Measurements from ENCODE around the gene PRLH. TPM values are rescaled to one million over a fixed set of nuclear protein-coding genes. Genes with fewer than 3 reads are reported as not detected.

The PRLH gene
- total RNA-seq, 1 donor from 2014 or later: not detected

DNA sequence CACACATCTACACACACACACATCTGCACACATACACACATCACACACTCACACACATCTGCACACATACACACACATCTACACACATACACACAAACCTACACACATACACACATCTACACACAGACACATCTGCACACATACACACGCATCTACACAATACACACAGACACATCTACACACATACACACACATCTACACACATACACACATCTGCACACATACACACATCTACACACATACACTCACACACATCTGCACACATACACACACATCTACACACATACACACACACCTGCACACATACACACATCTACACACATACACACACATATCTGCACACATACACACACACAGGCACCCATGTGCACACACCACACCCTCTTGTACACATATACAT, 400 bp upstream of the PRLH start:
- DNase-seq (ENCODE audit: low spot score): no peak

GRCh38 chr2:237567276-237568029, 1.1 kb downstream of the PRLH start:
- DNase-seq (ENCODE audit: low spot score): no peak

- no peak for DNase-seq (ENCODE audit: low spot score)
Measured at GRCh38 chr2:237568121-237568660, 1.8 kb downstream of the PRLH start.

DNA sequence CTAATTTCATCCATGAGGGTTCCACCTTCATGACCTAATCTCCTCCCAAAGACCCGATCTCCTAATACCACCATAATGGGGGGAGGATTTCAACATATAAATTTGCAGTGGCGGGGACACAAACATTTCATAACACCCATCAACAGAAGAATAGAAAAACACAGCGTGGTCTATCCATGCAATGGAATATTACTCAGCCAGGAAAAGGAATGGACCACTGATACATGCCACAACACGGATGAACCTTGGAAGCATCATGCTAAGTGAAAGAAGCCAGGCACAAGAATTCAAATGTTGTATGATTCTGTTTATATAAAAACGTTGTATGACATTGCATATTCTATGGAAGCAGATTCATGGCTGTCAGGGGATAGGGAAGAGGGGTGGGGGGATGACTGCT, 2.7 kb downstream of the PRLH start:
- DNase-seq (ENCODE audit: low spot score): no peak

- DNase-seq (ENCODE audit: low spot score): no peak
Measured at GRCh38 chr2:237569896-237570295, 3.5 kb downstream of the PRLH start.

DNA sequence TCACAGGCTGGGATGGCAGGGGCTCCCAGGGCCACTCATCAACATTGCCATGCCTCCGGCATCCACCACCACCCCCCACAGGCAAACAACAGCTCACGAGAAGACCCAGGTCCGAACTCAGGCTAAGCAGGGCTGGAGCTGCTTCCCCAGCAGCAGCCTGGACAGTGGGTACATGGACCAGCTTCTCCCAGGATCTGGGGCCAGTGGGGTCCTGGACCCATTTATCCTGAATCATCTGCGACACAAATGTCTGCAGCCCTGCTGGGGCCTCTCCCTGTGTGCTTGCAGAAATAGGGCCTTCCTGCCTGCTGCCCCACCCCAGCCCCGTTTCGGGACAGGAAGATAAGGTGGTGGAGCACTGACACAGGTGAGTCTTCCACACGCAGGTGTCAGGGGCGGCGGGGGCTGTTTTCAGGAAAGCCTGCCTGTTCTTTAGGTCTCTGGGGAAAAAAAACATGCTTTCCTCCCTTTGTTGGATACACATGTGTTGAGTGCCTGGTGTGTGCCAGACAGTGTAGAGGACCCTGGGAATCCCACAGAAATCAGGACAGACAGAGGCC, 4.5 kb downstream of the PRLH start:
- no peak for DNase-seq (ENCODE audit: low spot score)

GRCh38 chr2:237571551-237571950, 5.2 kb downstream of the PRLH start:
- DNase-seq (ENCODE audit: low spot score): no peak

DNA sequence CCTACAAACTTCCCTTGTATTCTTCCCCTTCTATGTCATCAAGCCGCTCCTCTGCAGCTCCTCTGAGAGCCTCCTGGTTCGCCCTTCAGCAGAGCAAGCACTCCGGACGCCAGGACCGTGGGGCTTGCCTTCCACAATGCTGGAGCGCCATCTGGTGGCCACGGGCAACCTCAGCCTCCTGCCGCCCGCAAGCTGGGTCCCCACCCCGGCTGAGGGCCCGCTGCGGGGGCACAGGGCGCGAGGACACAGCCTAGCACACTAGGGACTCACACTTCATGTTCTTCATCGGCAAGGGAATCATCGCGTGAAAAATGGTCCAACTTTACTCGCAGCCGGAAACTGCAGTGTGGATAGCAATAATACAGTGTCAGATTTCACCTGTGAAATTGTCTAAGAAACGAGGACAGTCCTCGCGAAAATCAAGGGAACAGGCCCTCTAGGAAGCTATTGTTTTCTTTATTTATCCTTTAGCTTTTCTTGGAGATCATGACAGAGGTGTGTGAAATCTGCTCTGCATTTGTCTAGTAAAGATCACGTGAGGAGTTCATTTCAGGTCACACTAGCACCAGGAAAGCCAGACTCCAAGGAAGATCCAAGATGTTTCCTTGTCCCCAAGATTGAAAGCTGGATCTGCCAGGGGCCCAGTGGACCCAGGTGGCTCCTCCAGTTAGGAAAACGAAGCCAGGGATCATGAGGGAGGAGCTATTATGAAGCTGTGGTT, 5.8 kb downstream of the PRLH start:
- DNase-seq (ENCODE audit: low spot score): peak; percentile 90

GRCh38 chr2:237572742-237573101, 6.3 kb downstream of the PRLH start:
- DNase-seq (ENCODE audit: low spot score): no peak

- no peak for DNase-seq (ENCODE audit: low spot score)
Measured at GRCh38 chr2:237573721-237574415, 7.5 kb downstream of the PRLH start.

- no peak for DNase-seq (ENCODE audit: low spot score)
Measured at GRCh38 chr2:237574467-237574866, 8.1 kb downstream of the PRLH start.

- DNase-seq (ENCODE audit: low spot score): peak; percentile 79
Measured at GRCh38 chr2:237574894-237575868, 8.8 kb downstream of the PRLH start.

DNA sequence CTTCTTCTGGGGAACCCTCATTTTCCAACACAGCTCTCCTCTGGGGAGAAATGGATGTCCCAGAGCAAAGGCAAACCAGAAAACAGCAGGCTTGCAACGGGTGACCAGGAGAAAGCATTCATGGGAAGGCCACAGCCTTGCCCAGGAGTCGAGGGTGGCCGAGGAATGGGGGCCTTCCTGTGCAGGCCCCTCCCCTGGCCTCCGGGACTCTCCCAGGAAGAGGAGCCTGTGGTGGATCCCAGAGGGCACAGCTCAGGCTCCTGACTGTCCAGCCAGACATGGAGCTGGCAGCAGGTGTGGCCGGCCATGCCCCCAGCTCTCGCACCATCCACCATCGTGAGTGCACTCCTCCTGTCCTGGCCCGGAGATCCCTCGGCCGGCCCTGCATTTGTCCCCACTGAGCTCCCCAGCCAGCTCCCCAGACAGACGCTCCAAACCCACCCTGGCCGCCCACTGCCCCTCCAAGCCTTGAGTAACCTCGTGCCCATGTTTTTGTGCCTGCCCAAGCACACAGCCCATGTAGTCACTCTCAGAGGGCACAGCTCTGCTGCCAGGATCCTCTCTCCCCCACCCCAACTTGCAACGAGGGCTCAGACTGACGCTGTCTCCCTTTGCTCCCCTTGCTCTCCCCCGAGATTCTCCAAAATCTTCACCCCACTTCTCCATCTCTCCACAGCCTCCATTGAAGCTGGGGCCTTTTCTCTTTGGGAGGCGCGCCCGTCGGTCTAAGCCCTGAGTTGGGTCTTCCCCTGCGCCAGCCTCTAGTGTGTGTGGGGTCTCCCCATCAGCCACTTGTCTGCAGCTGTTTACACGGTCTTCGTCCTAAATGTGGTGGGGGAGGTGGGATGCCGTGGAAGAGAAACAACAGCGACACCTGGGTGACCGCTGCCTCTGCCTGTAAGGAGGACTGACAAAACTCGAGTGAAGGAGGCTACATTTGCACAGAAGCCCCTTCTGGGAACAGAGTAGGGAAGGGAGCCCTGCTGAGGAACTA, 9.8 kb downstream of the PRLH start:
- no peak for DNase-seq (ENCODE audit: low spot score)

DNA sequence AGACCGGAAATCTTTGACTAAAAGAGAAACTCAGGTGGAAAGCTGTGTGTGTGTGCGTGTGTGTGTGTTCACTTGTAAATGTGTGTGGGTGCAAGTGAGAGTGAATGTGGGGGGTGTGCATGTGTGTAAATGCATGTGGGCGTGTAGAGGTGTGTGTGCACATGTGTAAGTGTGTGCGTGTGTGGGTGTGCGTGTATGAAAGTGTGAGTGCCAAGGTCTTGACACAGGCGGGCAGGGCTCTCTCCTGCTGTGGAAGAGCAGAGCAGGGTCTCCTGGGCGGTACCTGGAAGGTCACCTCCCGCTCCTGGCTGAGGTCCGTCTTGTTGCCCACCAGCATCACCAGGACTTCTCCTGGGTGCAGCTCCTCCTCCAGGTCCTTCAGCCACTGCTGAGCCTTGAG, 10.6 kb downstream of the PRLH start:
- no peak for DNase-seq (ENCODE audit: low spot score)

- DNase-seq (ENCODE audit: low spot score): no peak
Measured at GRCh38 chr2:237577458-237577857, 11.1 kb downstream of the PRLH start.

GRCh38 chr2:237577956-237578870, 11.8 kb downstream of the PRLH start:
- DNase-seq (ENCODE audit: low spot score): no peak

DNA sequence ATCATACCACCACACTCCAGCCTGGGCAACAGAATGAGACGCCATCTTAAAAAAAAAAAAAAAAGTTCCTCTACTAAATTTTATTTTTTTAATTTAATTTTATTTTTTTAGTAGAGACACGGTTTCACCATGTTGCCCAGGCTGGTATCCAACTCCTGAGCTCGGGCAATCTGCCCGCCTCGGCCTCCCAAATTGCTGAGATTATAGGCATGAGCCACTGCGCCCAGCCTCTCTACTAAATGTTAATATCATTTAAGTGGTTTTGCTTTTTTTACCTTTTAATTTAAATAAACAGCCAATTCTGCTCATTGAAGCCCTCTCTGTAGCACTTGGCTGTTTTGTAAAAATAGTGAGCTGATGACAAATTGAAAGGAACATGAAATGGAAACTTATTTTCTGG, 15.0 kb downstream of the PRLH start:
- no peak for DNase-seq (ENCODE audit: low spot score)
